CD14-positive monocyte (primary cell): Measurements from ENCODE around the gene GIGYF2. TPM values are rescaled to one million over a fixed set of nuclear protein-coding genes. Genes with fewer than 3 reads are reported as not detected.

Experiments
- DNase-seq, 3 donors: peaks; one replicate each; pipeline ENCODE4 v3.0.0-alpha.2; 2011 to 2022
- H2AFZ ChIP-seq: 2 replicates; pipeline ENCODE4 v1.6.0; 2012; ENCODE audit warnings: mild to moderate bottlenecking, low read depth, low read length, inconsistent platforms; ENCODE audit not compliant: insufficient read depth, poor library complexity, severe bottlenecking
- H3K27ac ChIP-seq, 2 donors: 1 replicate in 1 of 2; 2 replicates in 1 of 2; pipeline ENCODE4 v1.5.1; 2012 to 2013; ENCODE audit warnings: low read length in 2 of 2, control low read depth in 1 of 2, inconsistent platforms in 1 of 2, low read depth in 1 of 2, mild to moderate bottlenecking in 1 of 2
- H3K27me3 ChIP-seq, 2 donors: one replicate each; pipeline versions ENCODE4 v1.6.0 to v1.6.1; 2011 to 2013; ENCODE audit warnings: low read length in 2 of 2; ENCODE audit not compliant: control insufficient read depth in 2 of 2, insufficient read depth in 2 of 2
- H3K36me3 ChIP-seq, 2 donors: replicated peaks in 1 of 2; 1 replicate in 1 of 2; 2 replicates in 1 of 2; pipeline versions ENCODE4 v1.5.1 to v1.6.1; 2012 to 2013; ENCODE audit warnings: low read length in 2 of 2, control low read depth in 1 of 2, inconsistent platforms in 1 of 2, mild to moderate bottlenecking in 1 of 2; ENCODE audit not compliant: insufficient read depth in 2 of 2, control insufficient read depth in 1 of 2
- H3K4me1 ChIP-seq, 2 donors: 1 replicate in 1 of 2; 2 replicates in 1 of 2; pipeline versions ENCODE4 v1.5.1 to v1.6.1; 2012 to 2013; ENCODE audit warnings: low read length in 2 of 2, control low read depth in 1 of 2, inconsistent platforms in 1 of 2, mild to moderate bottlenecking in 1 of 2, moderate library complexity in 1 of 2; ENCODE audit not compliant: insufficient read depth in 2 of 2, control insufficient read depth in 1 of 2
- H3K4me2 ChIP-seq: replicated peaks from 2 replicates; pipeline ENCODE3; 2012; ENCODE audit warnings: low read length, moderate library complexity, mild to moderate bottlenecking; ENCODE audit not compliant: poor library complexity, severe bottlenecking; ENCODE audit errors: extremely low read depth
- H3K4me3 ChIP-seq, 3 experiments: fragments of 200-600 bp in 1 of 3; sonication (generic) in 1 of 3; replicated peaks in 1 of 3; 1 replicate in 2 of 3; 2 replicates in 1 of 3; pipeline ENCODE4 v1.5.1; 2011 to 2013; ENCODE audit warnings: low read length in 3 of 3, mild to moderate bottlenecking in 3 of 3, control low read depth in 2 of 3, low read depth in 2 of 3, inconsistent platforms in 1 of 3, moderate library complexity in 1 of 3
- H3K79me2 ChIP-seq: 2 replicates; pipeline ENCODE4 v1.6.0; 2012; ENCODE audit warnings: mild to moderate bottlenecking, control low read depth, inconsistent platforms, low read length, moderate library complexity; ENCODE audit not compliant: insufficient read depth
- H3K9ac ChIP-seq: 2 replicates; pipeline ENCODE4 v1.6.0; 2017; ENCODE audit warnings: low read length, mild to moderate bottlenecking; ENCODE audit not compliant: insufficient read depth, poor library complexity, severe bottlenecking
- H3K9me3 ChIP-seq, 2 donors: replicated peaks in 1 of 2; 1 replicate in 1 of 2; 2 replicates in 1 of 2; pipeline versions ENCODE4 v1.5.1 to v1.6.1; 2012 to 2013; ENCODE audit warnings: low read length in 2 of 2, control low read depth in 1 of 2; ENCODE audit not compliant: control insufficient read depth in 1 of 2, insufficient read depth in 1 of 2
- H4K20me1 ChIP-seq: 2 replicates; pipeline ENCODE4 v1.6.0; 2012; ENCODE audit warnings: mild to moderate bottlenecking, low read length, control low read depth, moderate library complexity; ENCODE audit not compliant: insufficient read depth
- H3K27ac Mint-ChIP-seq, 7 donors: one replicate each; pipeline ENCODE4 v1.8.0; 2020; ENCODE audit warnings: mild to moderate bottlenecking in 7 of 7, mixed read lengths in 7 of 7, moderate library complexity in 6 of 7, inconsistent platforms in 2 of 7
- H3K27me3 Mint-ChIP-seq, 3 donors: one replicate each; pipeline ENCODE4 v1.8.0; 2021 to 2022; ENCODE audit warnings: low read depth in 3 of 3, mild to moderate bottlenecking in 3 of 3, mixed read lengths in 3 of 3, moderate library complexity in 3 of 3, inconsistent platforms in 1 of 3
- H3K36me3 Mint-ChIP-seq, 2 donors: one replicate each; pipeline ENCODE4 v1.8.0; 2020; ENCODE audit warnings: mixed read lengths in 2 of 2, inconsistent platforms in 1 of 2, mild to moderate bottlenecking in 1 of 2
- H3K4me1 Mint-ChIP-seq: one replicate; pipeline ENCODE4 v1.8.0; 2020; ENCODE audit warnings: mild to moderate bottlenecking, mixed read lengths
- H3K4me3 Mint-ChIP-seq, 2 donors: one replicate each; pipeline ENCODE4 v1.8.0; 2020; ENCODE audit warnings: mild to moderate bottlenecking in 2 of 2, mixed read lengths in 2 of 2, moderate library complexity in 1 of 2
- H3K9me3 Mint-ChIP-seq, 7 donors: one replicate each; pipeline ENCODE4 v1.8.0; 2020 to 2022; ENCODE audit warnings: mixed read lengths in 7 of 7, mild to moderate bottlenecking in 6 of 7, moderate library complexity in 6 of 7, inconsistent platforms in 2 of 7
- CTCF ChIP-seq: fragments of 200-600 bp; IDR thresholded peaks from one replicate; pipeline ENCODE4 v1.8.0; 2022; ENCODE audit warnings: antibody characterized with exemption, mild to moderate bottlenecking
- WGBS: methylation state at CpG from one replicate; pipeline ENCODE4 v1.1.5; 2013; ENCODE audit warnings: missing lambda C conversion rate; ENCODE audit not compliant: insufficient coverage; 5-methylcytosine and 5-hydroxymethylcytosine counted together
- intact Hi-C, 2 donors: fragments of 100-400 bp; cut with micrococcal nuclease; formaldehyde crosslinking; loops; one replicate each; pipeline versions ENCODE4 v1.15.0 to v1.15.1; 2023
- polyA plus RNA-seq, 3 donors: library from polyadenylated mRNA; depleted of rRNA in 1 of 3; unstranded in 2 of 3; stranded (reverse) in 1 of 3; fragments of 300-500 nt in 2 of 3; fragments of >200 nt in 1 of 3; fragmentation: Illumina TruSeq in 2 of 3; gene quantifications; 1 replicate in 2 of 3; 2 replicates in 1 of 3; pipeline ENCODE4 v1.2.3, GENCODE V29; 2012 to 2021

GIGYF2 gene
- polyA plus RNA-seq, 3 donors, result 7.7 to 20.7 (median 17.3) TPM

GRCh38 chr2:232892221-232892620 lies 195.1 kb downstream of the GIGYF2 start:
- no peaks in the 10 kb centered on the region for H3K79me2 ChIP-seq
- Mint-ChIP-seq H3K27me3 (peaks cover 5 to 11% (median 10%) of the 10 kb centered on the region in 3 donors), H3K36me3 (no peaks in the 10 kb centered on the region), H3K4me1 (peaks cover 4% of the 10 kb centered on the region), H3K9me3 (peaks cover 0 to 2% (median 0%) of the 10 kb centered on the region in 7 donors), H3K27ac (peak overlapping the region in 1 of 7 donors; percentile 49), H3K4me3 (peak overlapping the region in 1 of 2 donors; percentile 4)
- no peaks in the 10 kb centered on the region for H3K4me1 ChIP-seq
- no peaks in the 10 kb centered on the region for H3K27me3 ChIP-seq
- no peaks in the 10 kb centered on the region for H3K9me3 ChIP-seq
- H3K27ac ChIP-seq, result no peak overlapping the region
- no peak for DNase-seq
- no peak overlapping the region for H3K4me2 ChIP-seq
- intact Hi-C loops, result no loop called here
- 94% methylated on average over 9 of the region's 13 CpGs for WGBS
- no peak overlapping the region for H3K4me3 ChIP-seq
- no peaks in the 10 kb centered on the region for H4K20me1 ChIP-seq
- no peak overlapping the region for H2AFZ ChIP-seq
- no peaks in the 10 kb centered on the region for H3K36me3 ChIP-seq
- H3K9ac ChIP-seq, result no peak overlapping the region
- TF ChIP-seq CTCF, result no peak

DNA sequence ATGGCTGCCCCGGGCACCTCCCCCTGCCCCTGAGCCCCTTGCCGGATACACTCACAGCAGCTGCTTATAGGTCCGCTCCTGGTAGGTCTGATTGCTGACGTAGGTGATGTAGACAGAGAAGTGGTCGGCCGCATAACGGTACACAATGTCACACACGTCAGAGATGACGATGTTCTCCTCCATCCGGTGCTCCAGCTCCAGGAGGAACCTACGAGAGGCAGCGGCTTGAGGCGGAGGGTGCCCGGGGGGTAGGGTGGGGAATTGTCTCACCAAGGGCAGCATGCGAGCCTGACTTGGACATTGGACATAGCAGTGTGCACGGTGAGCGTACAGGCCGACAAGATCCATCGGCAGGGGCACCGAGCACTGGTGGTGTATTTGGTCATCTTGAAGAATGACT lies 195.7 kb downstream of the GIGYF2 start:
- no peak overlapping the region for H3K4me2 ChIP-seq
- no peak overlapping the region for H2AFZ ChIP-seq
- no peak for TF ChIP-seq CTCF
- H3K27me3 ChIP-seq, result no peaks in the 10 kb centered on the region
- H4K20me1 ChIP-seq, result no peaks in the 10 kb centered on the region
- H3K4me3 ChIP-seq, result no peak overlapping the region
- DNase-seq, result no peak
- Mint-ChIP-seq H3K4me3 (peak overlapping the region in 1 of 2 donors; percentile 15), H3K4me1 (peaks cover 4% of the 10 kb centered on the region), H3K36me3 (no peaks in the 10 kb centered on the region), H3K27me3 (peaks cover 5 to 11% (median 10%) of the 10 kb centered on the region in 3 donors), H3K27ac (no peak overlapping the region), H3K9me3 (peaks cover 0 to 2% (median 0%) of the 10 kb centered on the region in 7 donors)
- WGBS, result 91% methylated on average over 20 of the region's 20 CpGs
- H3K79me2 ChIP-seq, result no peaks in the 10 kb centered on the region
- H3K9me3 ChIP-seq, result no peaks in the 10 kb centered on the region
- no peaks in the 10 kb centered on the region for H3K36me3 ChIP-seq
- no peak overlapping the region for H3K9ac ChIP-seq
- no peak overlapping the region for H3K27ac ChIP-seq
- H3K4me1 ChIP-seq, result no peaks in the 10 kb centered on the region
- intact Hi-C loops, result no loop called here
